Aorta (tissue), 5 donors: ENCODE measurements around the gene SLC1A4. TPM values are rescaled to one million over a fixed set of nuclear protein-coding genes. Genes with fewer than 3 reads are reported as not detected.
"Not testable (repeated sequence)": the region's sequence is repeated elsewhere in the genome, so short reads cannot be mapped to it uniquely, and the experiment has no call there.

Experiments used
- ATAC-seq: fragments of 200-7000 bp; cut with Tn5 transposase; one replicate; pipeline ENCODE4 v1.9.1; 2022; ENCODE audit warnings: moderate library complexity; ENCODE audit not compliant: low FRiP score
- DNase-seq, 2 donors: peaks; one replicate each; pipeline ENCODE4 v3.0.0-alpha.2; 2020
- H3K27ac ChIP-seq, 2 donors: one replicate each; pipeline ENCODE4 v1.5.1; 2013; ENCODE audit warnings: low read length in 2 of 2, mild to moderate bottlenecking in 2 of 2, moderate library complexity in 2 of 2, control low read depth in 1 of 2, inconsistent platforms in 1 of 2, low read depth in 1 of 2
- H3K27me3 ChIP-seq, 2 donors: one replicate each; pipeline ENCODE4 v1.6.1; 2013; ENCODE audit warnings: control low read depth in 1 of 2, low read length in 1 of 2, mild to moderate bottlenecking in 1 of 2, moderate library complexity in 1 of 2; ENCODE audit not compliant: insufficient read depth in 2 of 2, control insufficient read depth in 1 of 2
- H3K36me3 ChIP-seq, 2 donors: one replicate each; pipeline ENCODE4 v1.6.1; 2013; ENCODE audit warnings: control low read depth in 1 of 2, low read length in 1 of 2, mild to moderate bottlenecking in 1 of 2; ENCODE audit not compliant: insufficient read depth in 2 of 2, control insufficient read depth in 1 of 2
- H3K4me1 ChIP-seq, 2 donors: one replicate each; pipeline ENCODE4 v1.6.1; 2013; ENCODE audit warnings: low read length in 2 of 2, control low read depth in 1 of 2, mild to moderate bottlenecking in 1 of 2, moderate library complexity in 1 of 2; ENCODE audit not compliant: insufficient read depth in 2 of 2, control insufficient read depth in 1 of 2
- H3K4me3 ChIP-seq, 2 donors: one replicate each; pipeline ENCODE4 v1.5.1; 2013; ENCODE audit warnings: low read length in 2 of 2, control low read depth in 1 of 2, mild to moderate bottlenecking in 1 of 2
- H3K9me3 ChIP-seq: one replicate; pipeline ENCODE4 v1.6.1; 2013; ENCODE audit warnings: mild to moderate bottlenecking, low read length; ENCODE audit not compliant: control insufficient read depth
- WGBS, 2 donors: extraction: QIAGEN DNeasy Blood & Tissue Kit; methylation state at CpG; one replicate each; pipeline ENCODE4 v1.1.7; 2013; 5-methylcytosine and 5-hydroxymethylcytosine counted together
- intact Hi-C, 2 donors: fragments of 100-400 bp; cut with DNase I; formaldehyde crosslinking; loops; one replicate each; pipeline versions ENCODE4 v1.14.2 to v1.15.0; 2022
- polyA plus RNA-seq, 2 donors: library from polyadenylated mRNA; stranded (reverse); fragments of 200-250 nt; gene quantifications; one replicate each; pipeline ENCODE4 v1.2.3, GENCODE V29; 2013
- total RNA-seq, 2 donors: library from RNA; stranded (reverse); fragmentation: NEBNext Ultra II Directional; extraction: Animal tissue kit (Norgen Biotek cat#: 25700); gene quantifications; one replicate each; pipeline ENCODE4 v1.2.1, GENCODE V29; 2021
- donor health status: healthy with polysubstance abuse.
- donor health status: Bipolar disorder and iron deficiency.
- donor health status: DM: no; HTN: no; CAD: no.
- donor health status: DM: no; HTN: no; CAD: no.
- donor health status: DM: yes; HTN: yes; CAD: no.

SLC1A4 gene
- total and polyA plus RNA-seq, 4 donors, result 6.9 to 26.4 (median 17.8) TPM

GRCh38 chr2:64996871-64997307 is 7.7 kb downstream of the SLC1A4 start:
- H3K27ac ChIP-seq, result no peak overlapping the region
- no peaks in the 10 kb centered on the region for H3K9me3 ChIP-seq
- H3K27me3 ChIP-seq, result no peaks in the 10 kb centered on the region
- intact Hi-C loops, result no loop called here
- 49 to 63% methylated on average over 3 of the region's 3 CpGs for WGBS, 2 donors
- ATAC-seq, result no peak
- H3K4me3 ChIP-seq, result no peak overlapping the region
- no peak for DNase-seq
- peaks cover 4 to 6% of the 10 kb centered on the region in 2 donors for H3K4me1 ChIP-seq
- H3K36me3 ChIP-seq, result no peaks in the 10 kb centered on the region

DNA sequence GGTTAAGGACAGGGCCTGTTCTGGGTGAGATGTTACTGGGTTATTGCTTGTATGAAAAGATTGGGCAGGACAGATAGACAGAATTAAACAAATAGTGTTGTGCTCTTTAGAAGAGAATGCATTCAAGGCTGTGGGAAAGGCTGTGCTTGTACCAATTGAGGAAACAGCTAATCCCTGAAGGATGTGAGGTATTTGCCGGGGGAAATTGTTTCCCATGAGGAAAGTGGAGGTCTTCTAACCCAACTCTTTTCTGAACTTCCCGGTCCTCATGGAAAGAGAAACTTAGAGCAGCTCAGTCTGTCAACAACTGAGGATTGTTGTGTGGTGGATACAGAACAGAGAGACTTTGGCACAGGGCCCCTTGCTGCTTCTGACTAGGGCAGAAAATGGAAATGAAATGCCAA is 9.5 kb downstream of the SLC1A4 start:
- ATAC-seq (no peak), DNase-seq (no peak)
- intact Hi-C loops, result no loop called here
- WGBS, 2 donors, result 0 to 7% methylated on average over 2 of the region's 2 CpGs
- Histone ChIP-seq H3K9me3 (no peaks in the 10 kb centered on the region), H3K36me3 (no peaks in the 10 kb centered on the region), H3K4me1 (peaks cover 0 to 2% of the 10 kb centered on the region in 2 donors), H3K4me3 (peak overlapping the region in 1 of 2 donors; percentile 26), H3K27ac (peak overlapping the region; percentile 42 to 44), H3K27me3 (no peaks in the 10 kb centered on the region)

DNA sequence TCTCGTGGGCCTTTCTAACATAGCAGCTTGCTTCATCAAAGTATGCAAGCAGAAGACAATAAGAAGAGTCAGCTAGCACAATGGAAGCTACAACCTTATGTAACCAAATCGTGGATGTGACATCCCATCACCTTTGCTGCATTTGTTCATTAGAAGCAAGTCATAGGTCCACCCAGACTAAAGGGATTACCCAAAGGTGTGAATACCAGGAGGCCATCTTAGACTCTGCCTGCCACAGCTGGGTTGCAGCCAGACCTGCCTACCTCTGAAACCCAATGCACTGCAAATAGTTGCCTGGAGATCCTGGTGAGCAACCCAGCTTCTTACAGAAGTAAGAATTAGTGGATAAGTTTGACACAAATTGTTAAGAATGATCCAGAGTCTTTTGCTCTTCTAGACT is 10.6 kb downstream of the SLC1A4 start:
- Histone ChIP-seq H3K36me3 (no peaks in the 10 kb centered on the region), H3K4me3 (no peak overlapping the region), H3K9me3 (no peaks in the 10 kb centered on the region), H3K4me1 (peaks cover 0 to 2% of the 10 kb centered on the region in 2 donors), H3K27ac (peak overlapping the region in 1 of 2 donors; percentile 71), H3K27me3 (no peaks in the 10 kb centered on the region)
- ATAC-seq, result no peak
- no peak for DNase-seq
- intact Hi-C loops, result no loop called here
- 60 to 78% methylated on average over 2 of the region's 2 CpGs for whole genome bisulfite sequencing, 2 donors

DNA sequence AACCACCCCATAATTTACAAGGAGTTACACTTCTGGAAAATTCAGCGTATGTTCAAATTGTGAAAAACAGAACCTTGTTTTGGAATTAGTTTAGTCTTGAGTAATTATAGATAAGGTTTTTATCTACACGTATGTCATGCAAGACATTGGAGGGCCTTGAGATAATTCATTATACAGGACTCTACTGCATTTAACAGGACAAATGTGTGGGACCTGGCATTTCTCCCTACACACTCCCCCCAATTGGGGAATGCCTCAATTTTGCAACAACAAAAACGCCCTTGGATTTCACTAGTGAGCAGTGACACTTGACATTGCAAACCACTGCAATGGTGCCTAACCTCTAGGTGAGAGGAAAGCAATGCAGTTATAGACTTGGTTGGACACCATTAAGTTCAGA is 11.4 kb downstream of the SLC1A4 start:
- 70 to 82% methylated on average over 3 of the region's 3 CpGs for WGBS, 2 donors
- no peak overlapping the region for H3K4me3 ChIP-seq
- intact Hi-C loops, result no loop called here
- H3K4me1 ChIP-seq, result peaks cover 0 to 2% of the 10 kb centered on the region in 2 donors
- no peak for DNase-seq
- peaks cover 0 to 3% of the 10 kb centered on the region in 2 donors for H3K36me3 ChIP-seq
- H3K27ac ChIP-seq, result no peak overlapping the region
- no peaks in the 10 kb centered on the region for H3K27me3 ChIP-seq
- no peak for ATAC-seq
- no peaks in the 10 kb centered on the region for H3K9me3 ChIP-seq

DNA sequence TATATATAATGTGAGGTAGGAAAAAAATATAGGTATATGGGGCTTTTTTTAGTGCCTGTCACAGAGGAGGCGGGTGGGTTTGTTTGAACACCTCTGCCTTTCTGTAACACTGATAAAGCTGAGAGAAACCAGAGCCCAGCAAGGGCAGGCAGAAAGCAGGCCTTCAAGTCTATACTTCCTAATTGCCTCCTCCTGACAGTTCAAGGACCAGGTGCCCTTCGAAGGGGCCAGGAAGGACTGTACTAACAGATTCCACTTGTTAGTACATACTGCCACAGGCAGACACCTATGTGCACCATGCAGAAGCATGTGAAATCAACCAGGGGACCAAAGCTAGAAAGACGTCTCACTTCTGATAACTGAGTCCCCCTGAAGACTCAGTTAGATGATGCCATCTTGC is 13.8 kb downstream of the SLC1A4 start:
- no peak for ATAC-seq
- intact Hi-C loops, result no loop called here
- Histone ChIP-seq H3K4me1 (peaks cover 0 to 2% of the 10 kb centered on the region in 2 donors), H3K27me3 (no peaks in the 10 kb centered on the region), H3K9me3 (no peaks in the 10 kb centered on the region), H3K36me3 (peaks cover 0 to 3% of the 10 kb centered on the region in 2 donors), H3K27ac (no peak overlapping the region), H3K4me3 (no peak overlapping the region)
- DNase-seq, result no peak
- 88 to 91% methylated on average over 3 of the region's 3 CpGs for WGBS, 2 donors

GRCh38 chr2:65004232-65004631 is 15.0 kb downstream of the SLC1A4 start:
- H3K4me1 ChIP-seq, H3K27me3 ChIP-seq, H3K27ac ChIP-seq, ATAC-seq, H3K36me3 ChIP-seq, H3K9me3 ChIP-seq, H3K4me3 ChIP-seq, DNase-seq, intact Hi-C loops: not testable (repeated sequence)
- 91 to 95% methylated on average over 3 of the region's 3 CpGs for WGBS, 2 donors

- ATAC-seq (no peak), DNase-seq (no peak)
- no peaks in the 10 kb centered on the region for H3K27me3 ChIP-seq
- no peak overlapping the region for H3K27ac ChIP-seq
- H3K9me3 ChIP-seq, result no peaks in the 10 kb centered on the region
- H3K36me3 ChIP-seq, result peaks cover 0 to 2% of the 10 kb centered on the region in 2 donors
- WGBS, 2 donors, result 50 to 67% methylated on average over 1 of the region's 1 CpG
- no peak overlapping the region for H3K4me3 ChIP-seq
- intact Hi-C loops, result no loop called here
- no peaks in the 10 kb centered on the region for H3K4me1 ChIP-seq
Measured at GRCh38 chr2:65013776-65014175, 24.6 kb downstream of the SLC1A4 start.

DNA sequence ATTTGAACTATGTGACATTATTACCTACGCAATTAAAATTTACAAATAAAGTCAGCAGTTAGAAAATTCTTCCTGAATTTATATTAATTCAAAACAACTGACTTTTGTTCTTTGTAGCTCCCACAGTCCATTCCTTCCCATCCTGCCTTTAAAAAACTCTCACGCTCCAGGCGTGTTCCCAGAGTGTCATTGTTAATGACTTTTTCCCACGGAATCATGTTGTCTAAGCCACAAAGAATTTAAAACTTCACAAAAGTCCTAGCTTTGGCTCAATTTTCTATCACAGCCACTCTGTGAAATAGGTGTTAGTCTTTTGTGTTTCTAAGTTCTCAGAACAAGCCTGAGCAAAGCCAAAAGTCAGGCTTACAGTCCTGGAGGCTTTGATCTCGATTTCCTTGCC is 26.5 kb downstream of the SLC1A4 start:
- peaks cover 2 to 6% of the 10 kb centered on the region in 2 donors for H3K36me3 ChIP-seq
- H3K4me1 ChIP-seq, result no peaks in the 10 kb centered on the region
- 44 to 56% methylated on average over 5 of the region's 5 CpGs for WGBS, 2 donors
- intact Hi-C loops, result no loop called here
- DNase-seq (no peak), ATAC-seq (no peak)
- H3K4me3 ChIP-seq, result no peak overlapping the region
- no peaks in the 10 kb centered on the region for H3K27me3 ChIP-seq
- no peak overlapping the region for H3K27ac ChIP-seq
- no peaks in the 10 kb centered on the region for H3K9me3 ChIP-seq

DNA sequence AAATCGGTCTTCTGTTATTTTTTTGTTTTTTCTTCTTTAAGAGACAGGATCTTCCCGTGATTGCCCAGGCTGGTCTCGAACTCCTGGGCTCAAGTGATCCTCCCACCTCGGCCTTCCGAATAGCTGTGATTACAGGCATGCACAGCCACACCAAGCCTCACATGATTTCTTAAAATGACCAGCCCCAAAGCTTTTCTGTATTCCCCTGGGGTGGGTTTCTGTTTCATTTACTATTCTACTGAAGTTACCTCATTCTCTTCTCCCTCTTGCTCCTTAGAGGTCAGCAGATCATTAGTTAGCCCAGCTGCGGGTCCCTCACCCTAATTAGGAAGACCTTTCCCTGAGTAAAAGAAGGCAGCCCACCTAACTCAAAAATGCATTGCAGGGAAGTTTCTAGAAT is 27.6 kb downstream of the SLC1A4 start:
- Histone ChIP-seq H3K27ac (no peak overlapping the region), H3K4me3 (no peak overlapping the region), H3K4me1 (no peaks in the 10 kb centered on the region), H3K27me3 (no peaks in the 10 kb centered on the region), H3K9me3 (no peaks in the 10 kb centered on the region), H3K36me3 (peaks cover 2 to 6% of the 10 kb centered on the region in 2 donors)
- intact Hi-C loops, result no loop called here
- 84 to 88% methylated on average over 6 of the region's 6 CpGs for whole genome bisulfite sequencing, 2 donors
- ATAC-seq (no peak), DNase-seq (no peak)
